Dermis blood vessel endothelial cell (primary cell): ENCODE measurements around the gene ORC3. TPM values are rescaled to one million over a fixed set of nuclear protein-coding genes. Genes with fewer than 3 reads are reported as not detected.
"Not testable (repeated sequence)": the region's sequence is repeated elsewhere in the genome, so short reads cannot be mapped to it uniquely, and the experiment has no call there.

Source experiments
- DNase-seq: peaks from one replicate; pipeline ENCODE4 v3.0.0; 2010
- total RNA-seq: library from RNA; depleted of rRNA; stranded (reverse); fragments of >200 nt; gene quantifications from 2 replicates; pipeline ENCODE4 v1.2.3, GENCODE V29; 2014

The ORC3 gene
- total RNA-seq, 1 donor from 2014 or later: 12.9 TPM

- DNase-seq: no peak
Observed at GRCh38 chr6:87606199-87606598, 16.3 kb downstream of the ORC3 start.

- no peak for DNase-seq
Observed at GRCh38 chr6:87608802-87609201, 18.9 kb downstream of the ORC3 start.

- not testable (repeated sequence) for DNase-seq
Observed at GRCh38 chr6:87613018-87613417, 23.1 kb downstream of the ORC3 start.

- no peak for DNase-seq
Observed at GRCh38 chr6:87617405-87617804, 27.5 kb downstream of the ORC3 start.

GRCh38 chr6:87618531-87618930 lies 28.6 kb downstream of the ORC3 start:
- peak; percentile 2 for DNase-seq

GRCh38 chr6:87623248-87623647 lies 33.3 kb downstream of the ORC3 start:
- DNase-seq: peak; percentile 19

GRCh38 chr6:87628424-87628823 lies 38.5 kb downstream of the ORC3 start:
- no peak for DNase-seq

- DNase-seq: no peak
Observed at GRCh38 chr6:87628881-87629280, 38.9 kb downstream of the ORC3 start.

GRCh38 chr6:87630746-87631145 lies 40.8 kb downstream of the ORC3 start:
- no peak for DNase-seq

- DNase-seq: no peak
Observed at GRCh38 chr6:87633851-87634250, 43.9 kb downstream of the ORC3 start.

GRCh38 chr6:87636315-87636714 lies 46.4 kb downstream of the ORC3 start:
- DNase-seq: no peak

GRCh38 chr6:87637106-87637505 lies 47.2 kb downstream of the ORC3 start:
- DNase-seq: no peak

GRCh38 chr6:87639373-87639772 lies 49.4 kb downstream of the ORC3 start:
- no peak for DNase-seq

GRCh38 chr6:87641065-87641692 lies 51.2 kb downstream of the ORC3 start:
- DNase-seq: no peak

GRCh38 chr6:87645080-87645479 lies 55.1 kb downstream of the ORC3 start:
- peak; percentile 11 for DNase-seq

- DNase-seq: no peak
Observed at GRCh38 chr6:87653074-87653962, 63.4 kb downstream of the ORC3 start.

- DNase-seq: no peak
Observed at GRCh38 chr6:87654122-87654521, 64.2 kb downstream of the ORC3 start.

GRCh38 chr6:87654875-87655454 lies 65.0 kb downstream of the ORC3 start:
- DNase-seq: no peak

- DNase-seq: no peak
Observed at GRCh38 chr6:87655824-87656223, 65.9 kb downstream of the ORC3 start.

- peak; percentile 24 for DNase-seq
Observed at GRCh38 chr6:87656857-87657256, 66.9 kb downstream of the ORC3 start.

GRCh38 chr6:87658516-87658915 lies 68.6 kb downstream of the ORC3 start:
- no peak for DNase-seq

- peak; percentile 28 for DNase-seq
Observed at GRCh38 chr6:87660226-87660911, 70.4 kb downstream of the ORC3 start.

GRCh38 chr6:87661016-87661415 lies 71.1 kb downstream of the ORC3 start:
- no peak for DNase-seq
